H9 (cell line): ENCODE results near the gene AK5. TPM values are rescaled to one million over a fixed set of nuclear protein-coding genes. Genes with fewer than 3 reads are reported as not detected.

Experiments
- DNase-seq: peaks from one replicate; pipeline ENCODE4 v3.0.0-alpha.2; 2017
- H2AFZ ChIP-seq: one replicate; pipeline ENCODE4 v1.6.1; 2013; ENCODE audit warnings: mild to moderate bottlenecking, low read length, control low read depth, moderate library complexity
- H2AK5ac ChIP-seq: 2 replicates; pipeline ENCODE4 v1.6.1; 2013; ENCODE audit warnings: low read length, control low read depth, mixed read lengths; ENCODE audit not compliant: insufficient read length
- H2BK120ac ChIP-seq: one replicate; pipeline ENCODE4 v1.6.1; 2013; ENCODE audit warnings: low read depth, mild to moderate bottlenecking, low read length, control low read depth, inconsistent platforms; ENCODE audit not compliant: poor library complexity, severe bottlenecking
- H2BK12ac ChIP-seq: 2 replicates; pipeline ENCODE4 v1.6.1; 2013; ENCODE audit warnings: low read length, control low read depth, mixed read lengths, low read depth; ENCODE audit not compliant: insufficient read length
- H2BK15ac ChIP-seq: 2 replicates; pipeline ENCODE4 v1.6.1; 2013; ENCODE audit warnings: low read depth, low read length, control low read depth
- H2BK20ac ChIP-seq: one replicate; pipeline ENCODE4 v1.6.1; 2013; ENCODE audit warnings: low read depth, mild to moderate bottlenecking, low read length, control low read depth, inconsistent platforms; ENCODE audit not compliant: poor library complexity, severe bottlenecking
- H2BK5ac ChIP-seq: 2 replicates; pipeline ENCODE4 v1.6.1; 2013; ENCODE audit warnings: low read length, control low read depth, mixed read lengths; ENCODE audit not compliant: insufficient read length
- H3K14ac ChIP-seq: 2 replicates; pipeline ENCODE4 v1.6.1; 2013; ENCODE audit warnings: low read length, control low read depth; ENCODE audit not compliant: insufficient read depth
- H3K18ac ChIP-seq: 2 replicates; pipeline ENCODE4 v1.6.1; 2013; ENCODE audit warnings: low read depth, mild to moderate bottlenecking, mixed read lengths, low read length, control low read depth; ENCODE audit not compliant: insufficient read length
- H3K23ac ChIP-seq: 2 replicates; pipeline ENCODE4 v1.6.1; 2013; ENCODE audit warnings: low read length, control low read depth, mixed read lengths, low read depth; ENCODE audit not compliant: insufficient read length
- H3K23me2 ChIP-seq: 2 replicates; pipeline ENCODE4 v1.6.1; 2013; ENCODE audit warnings: low read depth, mild to moderate bottlenecking, mixed read lengths, low read length, control low read depth; ENCODE audit not compliant: insufficient read length, poor library complexity, severe bottlenecking
- H3K27ac ChIP-seq: 2 replicates; pipeline ENCODE4 v1.5.1; 2013; ENCODE audit warnings: low read length, control low read depth, mixed read lengths, low read depth; ENCODE audit not compliant: insufficient read length
- H3K27me3 ChIP-seq: 2 replicates; pipeline ENCODE4 v1.6.1; 2013; ENCODE audit warnings: low read length, control low read depth, inconsistent platforms; ENCODE audit not compliant: insufficient read depth
- H3K4ac ChIP-seq: 2 replicates; pipeline ENCODE4 v1.6.1; 2013; ENCODE audit warnings: low read depth, mild to moderate bottlenecking, control low read depth, inconsistent platforms, low read length, moderate library complexity
- H3K4me1 ChIP-seq: 2 replicates; pipeline ENCODE4 v1.6.1; 2013; ENCODE audit warnings: low read length, control low read depth, inconsistent platforms; ENCODE audit not compliant: insufficient read depth
- H3K4me2 ChIP-seq: 2 replicates; pipeline ENCODE4 v1.6.1; 2013; ENCODE audit warnings: low read length, control low read depth, mixed read lengths; ENCODE audit not compliant: insufficient read length, insufficient read depth
- H3K56ac ChIP-seq: 2 replicates; pipeline ENCODE4 v1.6.1; 2013; ENCODE audit warnings: low read depth, mild to moderate bottlenecking, mixed read lengths, low read length, control low read depth; ENCODE audit not compliant: insufficient read length
- H3K79me1 ChIP-seq: 2 replicates; pipeline ENCODE4 v1.6.1; 2013; ENCODE audit warnings: low read depth, mild to moderate bottlenecking, moderate library complexity, low read length, control low read depth, inconsistent platforms; ENCODE audit not compliant: insufficient read depth, poor library complexity, severe bottlenecking
- H3K79me2 ChIP-seq: 2 replicates; pipeline ENCODE4 v1.6.1; 2013; ENCODE audit warnings: low read length, control low read depth, inconsistent platforms; ENCODE audit not compliant: insufficient read depth
- H3K9ac ChIP-seq: 2 replicates; pipeline ENCODE4 v1.6.1; 2013; ENCODE audit warnings: low read length, control low read depth, mixed read lengths; ENCODE audit not compliant: insufficient read length; ENCODE audit errors: extremely low read depth
- H3K9me3 ChIP-seq: one replicate; pipeline ENCODE4 v1.6.1; 2013; ENCODE audit warnings: low read depth, low read length, inconsistent platforms; ENCODE audit not compliant: control insufficient read depth
- H3T11ph ChIP-seq: one replicate; pipeline ENCODE4 v1.6.1; 2013; ENCODE audit warnings: mild to moderate bottlenecking, low read length, control low read depth, inconsistent platforms
- H4K20me1 ChIP-seq: one replicate; pipeline ENCODE4 v1.6.1; 2013; ENCODE audit not compliant: control insufficient read depth, insufficient read length, insufficient read depth
- H4K5ac ChIP-seq: 2 replicates; pipeline ENCODE4 v1.6.1; 2013; ENCODE audit warnings: low read depth, mild to moderate bottlenecking, mixed read lengths, low read length, control low read depth; ENCODE audit not compliant: insufficient read length
- H4K8ac ChIP-seq: replicated peaks from 2 replicates; pipeline ENCODE4 v1.6.1; 2013; ENCODE audit warnings: low read length, control low read depth, mixed read lengths, low read depth; ENCODE audit not compliant: insufficient read length
- H4K91ac ChIP-seq: 2 replicates; pipeline ENCODE4 v1.6.1; 2013; ENCODE audit warnings: low read depth, mild to moderate bottlenecking, moderate library complexity, mixed read lengths, low read length, control low read depth; ENCODE audit not compliant: insufficient read length
- H3K27ac Mint-ChIP-seq, 3 experiments: 2 replicates in 2 of 3; 3 replicates in 1 of 3; pipeline ENCODE4 v1.8.0; 2020 to 2021; ENCODE audit warnings: mixed read lengths in 3 of 3, mild to moderate bottlenecking in 1 of 3, moderate library complexity in 1 of 3
- H3K27me3 Mint-ChIP-seq: 2 replicates; pipeline ENCODE4 v1.8.0; 2021; ENCODE audit warnings: low read depth, mild to moderate bottlenecking, moderate library complexity, mixed read lengths
- H3K36me3 Mint-ChIP-seq, 3 experiments: 2 replicates in 2 of 3; 3 replicates in 1 of 3; pipeline ENCODE4 v1.8.0; 2020 to 2021; ENCODE audit warnings: low read depth in 3 of 3, mixed read lengths in 3 of 3; ENCODE audit not compliant: insufficient read depth in 1 of 3
- H3K4me1 Mint-ChIP-seq, 2 experiments: 2 replicates each; pipeline ENCODE4 v1.8.0; 2020; ENCODE audit warnings: mixed read lengths in 2 of 2
- H3K4me3 Mint-ChIP-seq, 2 experiments: 2 replicates in 1 of 2; 3 replicates in 1 of 2; pipeline ENCODE4 v1.8.0; 2020 to 2021; ENCODE audit warnings: mild to moderate bottlenecking in 2 of 2, mixed read lengths in 2 of 2, moderate library complexity in 1 of 2
- H3K9me3 Mint-ChIP-seq, 2 experiments: 2 replicates in 1 of 2; 3 replicates in 1 of 2; pipeline ENCODE4 v1.8.0; 2020; ENCODE audit warnings: mild to moderate bottlenecking in 2 of 2, mixed read lengths in 2 of 2, moderate library complexity in 1 of 2
- WGBS: extraction: QIAGEN DNeasy Blood & Tissue Kit; methylation state at CpG from one replicate; pipeline ENCODE4 v1.1.7; 2013; ENCODE audit warnings: missing lambda C conversion rate, low lambda C conversion rate, mixed read lengths; ENCODE audit not compliant: insufficient read length; ENCODE audit errors: extremely low coverage; 5-methylcytosine and 5-hydroxymethylcytosine counted together
- total RNA-seq: library from RNA; stranded (reverse); gene quantifications from 2 replicates; pipeline ENCODE4 v1.2.1, GENCODE V29; 2021
- TF ChIP-seq, protein P1 (sequence below): fragments of 200-600 bp; sonication (generic); conservative IDR thresholded peaks from 3 replicates; pipeline ENCODE4 v1.8.0; 2021; ENCODE audit warnings: antibody characterized with exemption, mild to moderate bottlenecking

Gene AK5
- total RNA-seq, 1 experiment from 2014 or later: 2.5 TPM

DNA sequence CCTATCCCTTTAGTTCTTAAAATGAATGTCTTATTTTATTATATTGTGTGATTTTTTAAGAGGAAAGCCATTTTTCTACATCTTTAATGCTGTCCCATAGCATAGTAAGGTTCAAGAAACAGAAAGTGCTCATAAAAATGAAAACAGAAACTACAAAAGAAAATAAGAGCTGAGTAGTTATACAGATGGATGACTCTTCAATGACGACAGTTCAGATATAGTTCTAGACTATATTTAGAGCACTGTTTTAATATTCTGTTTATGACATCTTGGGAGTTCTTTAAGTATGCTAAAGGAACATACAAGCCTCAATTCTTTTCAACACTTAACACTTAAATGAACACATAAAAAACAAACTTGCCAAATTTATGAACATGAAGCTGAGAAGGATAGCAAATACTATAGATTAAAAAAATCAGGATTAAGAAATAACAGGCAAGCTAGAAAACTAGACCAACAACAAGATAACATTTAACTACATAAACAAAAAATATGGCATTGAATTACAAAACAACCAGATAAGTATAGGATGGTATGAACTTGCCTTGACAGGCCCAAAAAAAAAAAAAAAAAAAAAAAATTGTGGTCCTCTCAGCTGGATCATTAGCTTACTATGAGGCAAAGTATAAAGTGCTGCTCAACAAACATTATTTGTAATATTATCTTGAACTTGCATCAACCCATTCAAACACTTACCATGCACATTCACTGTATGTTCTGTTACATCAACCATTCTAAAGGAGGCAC is 312.7 kb downstream of the AK5 start:
- no peaks in the 10 kb centered on the region for H3K4me1 Mint-ChIP-seq
- H2BK120ac ChIP-seq: no peak overlapping the region
- no peak overlapping the region for H4K8ac ChIP-seq
- no peak overlapping the region for H2BK20ac ChIP-seq
- H2BK15ac ChIP-seq: no peak overlapping the region
- no peaks in the 10 kb centered on the region for H3K23me2 ChIP-seq
- peaks cover 5% of the 10 kb centered on the region for H3K79me1 ChIP-seq
- H3K4me2 ChIP-seq: no peak overlapping the region
- no peak overlapping the region for H3K27ac ChIP-seq
- H3K4ac ChIP-seq: no peak overlapping the region
- WGBS: no CpG with 5 or more reads among the region's 1 CpG
- no peak overlapping the region for H2BK5ac ChIP-seq
- no peaks in the 10 kb centered on the region for H3K9me3 ChIP-seq
- H2BK12ac ChIP-seq: no peak overlapping the region
- TF ChIP-seq, protein P1, sequence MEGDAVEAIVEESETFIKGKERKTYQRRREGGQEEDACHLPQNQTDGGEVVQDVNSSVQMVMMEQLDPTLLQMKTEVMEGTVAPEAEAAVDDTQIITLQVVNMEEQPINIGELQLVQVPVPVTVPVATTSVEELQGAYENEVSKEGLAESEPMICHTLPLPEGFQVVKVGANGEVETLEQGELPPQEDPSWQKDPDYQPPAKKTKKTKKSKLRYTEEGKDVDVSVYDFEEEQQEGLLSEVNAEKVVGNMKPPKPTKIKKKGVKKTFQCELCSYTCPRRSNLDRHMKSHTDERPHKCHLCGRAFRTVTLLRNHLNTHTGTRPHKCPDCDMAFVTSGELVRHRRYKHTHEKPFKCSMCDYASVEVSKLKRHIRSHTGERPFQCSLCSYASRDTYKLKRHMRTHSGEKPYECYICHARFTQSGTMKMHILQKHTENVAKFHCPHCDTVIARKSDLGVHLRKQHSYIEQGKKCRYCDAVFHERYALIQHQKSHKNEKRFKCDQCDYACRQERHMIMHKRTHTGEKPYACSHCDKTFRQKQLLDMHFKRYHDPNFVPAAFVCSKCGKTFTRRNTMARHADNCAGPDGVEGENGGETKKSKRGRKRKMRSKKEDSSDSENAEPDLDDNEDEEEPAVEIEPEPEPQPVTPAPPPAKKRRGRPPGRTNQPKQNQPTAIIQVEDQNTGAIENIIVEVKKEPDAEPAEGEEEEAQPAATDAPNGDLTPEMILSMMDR: no peak
- no peak overlapping the region for H3T11ph ChIP-seq
- H3K4me3 Mint-ChIP-seq: no peak overlapping the region
- H4K20me1 ChIP-seq: no peaks in the 10 kb centered on the region
- no peaks in the 10 kb centered on the region for H3K9me3 Mint-ChIP-seq
- peaks cover 0 to 2% (median 0%) of the 10 kb centered on the region in 3 experiments; a peak in 2 of 7 replicates for H3K36me3 Mint-ChIP-seq
- DNase-seq: no peak
- no peak overlapping the region for H3K18ac ChIP-seq
- H2AFZ ChIP-seq: no peak overlapping the region
- no peak overlapping the region for H3K9ac ChIP-seq
- H3K56ac ChIP-seq: no peak overlapping the region
- H4K5ac ChIP-seq: no peak overlapping the region
- H3K23ac ChIP-seq: no peak overlapping the region
- no peak overlapping the region for H3K14ac ChIP-seq
- H3K4me1 ChIP-seq: no peaks in the 10 kb centered on the region
- H3K27ac Mint-ChIP-seq: no peak overlapping the region
- no peaks in the 10 kb centered on the region for H3K79me2 ChIP-seq
- H2AK5ac ChIP-seq: no peak overlapping the region
- H3K27me3 Mint-ChIP-seq: no peaks in the 10 kb centered on the region
- H4K91ac ChIP-seq: no peak overlapping the region
- no peaks in the 10 kb centered on the region for H3K27me3 ChIP-seq
